NCI-H69 (cell line): ENCODE measurements around the gene DNAJC11.
"Not testable (repeated sequence)": the region's sequence is repeated elsewhere in the genome, so short reads cannot be mapped to it uniquely, and the experiment has no call there.

ENCODE experiments used
- DNase-seq: peaks from one replicate; lab custom pipeline; 2025; lab: John Stamatoyannopoulos, UW

DNAJC11 gene

DNA sequence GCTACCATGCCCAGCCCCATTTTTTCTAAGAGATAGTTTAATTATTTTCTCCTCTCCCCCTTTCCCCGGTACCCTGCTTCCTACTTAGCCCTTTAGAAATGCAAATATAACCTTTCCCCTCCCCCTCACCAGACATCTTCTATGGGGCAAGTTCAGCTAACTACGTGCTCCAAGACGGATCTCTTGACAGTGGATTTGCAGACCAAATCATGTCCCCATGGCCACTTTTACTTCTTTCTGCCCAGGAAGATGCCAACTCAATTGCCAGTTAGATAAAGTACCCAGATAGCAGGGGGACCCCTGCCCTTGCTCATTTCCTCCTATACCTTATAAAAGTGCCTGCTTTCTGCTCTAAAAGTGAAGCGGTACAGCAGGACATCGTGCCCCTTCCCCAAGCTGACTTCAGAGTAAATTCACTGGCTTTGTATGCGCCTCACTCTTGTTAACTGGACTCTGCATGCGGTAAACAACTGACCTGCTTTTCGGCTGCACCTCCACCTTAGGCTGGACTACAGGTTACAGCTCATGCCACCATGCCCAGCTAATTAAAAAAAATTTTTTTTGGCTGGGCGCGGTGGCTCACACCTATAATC, 7.4 kb downstream of the DNAJC11 start:
- no peak for DNase-seq

DNA sequence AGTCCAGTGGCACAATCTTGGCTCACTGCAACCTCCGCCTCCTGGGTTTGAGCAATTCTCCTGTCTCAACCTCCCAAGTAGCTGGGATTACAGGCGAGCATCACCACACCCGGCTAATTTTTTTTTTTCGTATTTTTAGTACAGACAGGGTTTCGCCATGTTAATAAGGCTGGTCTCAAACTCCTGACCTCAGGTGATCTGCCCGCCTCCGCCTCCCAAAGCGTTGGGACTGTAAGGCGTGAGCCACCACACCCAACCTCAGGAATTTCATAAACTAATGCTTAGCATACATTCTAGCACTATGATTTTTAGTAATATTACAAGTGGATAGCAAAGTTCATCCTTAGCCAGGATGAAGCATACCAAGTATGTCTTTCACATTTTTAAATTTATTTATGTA, 8.7 kb downstream of the DNAJC11 start:
- no peak for DNase-seq

GRCh38 chr1:6691507-6691906, 10.1 kb downstream of the DNAJC11 start:
- no peak for DNase-seq

- DNase-seq = no peak
Measured at GRCh38 chr1:6690186-6690585, 11.4 kb downstream of the DNAJC11 start.

DNA sequence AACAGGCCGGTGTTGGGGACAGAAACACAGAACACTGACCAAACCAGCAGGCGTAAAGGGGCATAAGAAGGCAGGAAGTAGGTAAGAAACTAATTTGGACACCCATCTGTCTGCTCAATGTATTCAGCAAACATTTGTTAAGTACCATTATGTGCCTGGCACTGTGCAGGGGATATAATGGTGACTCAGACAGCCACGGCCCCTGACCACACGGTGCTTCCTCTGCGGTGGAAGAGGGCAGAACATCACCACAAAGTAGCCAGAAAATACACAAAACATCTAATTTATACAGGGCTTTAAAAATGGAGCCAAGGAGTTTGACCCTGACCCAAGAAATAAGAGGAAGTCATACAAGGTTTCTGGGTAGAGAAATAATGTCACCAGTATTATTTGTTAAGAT, 12.9 kb downstream of the DNAJC11 start:
- DNase-seq = no peak

DNA sequence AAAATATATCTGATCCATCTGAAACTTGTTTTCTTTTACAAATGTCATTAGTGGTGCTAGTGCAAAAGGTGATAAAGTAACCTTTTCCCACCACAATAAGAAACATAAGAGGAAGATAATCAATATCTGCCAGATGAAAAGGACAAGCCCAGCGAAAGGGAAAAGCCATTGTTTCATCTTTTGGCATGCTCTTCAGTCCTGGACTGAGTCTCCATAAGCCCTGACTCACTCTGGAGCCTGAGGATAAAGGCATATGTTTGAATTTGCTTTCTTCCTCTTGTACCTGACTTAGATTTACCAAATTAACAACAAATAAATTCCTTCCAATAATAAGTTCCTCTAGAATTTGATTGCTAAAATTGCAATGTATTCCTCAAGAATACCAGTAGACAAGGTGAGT, 13.6 kb downstream of the DNAJC11 start:
- DNase-seq = no peak

GRCh38 chr1:6686294-6686693, 15.3 kb downstream of the DNAJC11 start:
- DNase-seq = no peak

DNA sequence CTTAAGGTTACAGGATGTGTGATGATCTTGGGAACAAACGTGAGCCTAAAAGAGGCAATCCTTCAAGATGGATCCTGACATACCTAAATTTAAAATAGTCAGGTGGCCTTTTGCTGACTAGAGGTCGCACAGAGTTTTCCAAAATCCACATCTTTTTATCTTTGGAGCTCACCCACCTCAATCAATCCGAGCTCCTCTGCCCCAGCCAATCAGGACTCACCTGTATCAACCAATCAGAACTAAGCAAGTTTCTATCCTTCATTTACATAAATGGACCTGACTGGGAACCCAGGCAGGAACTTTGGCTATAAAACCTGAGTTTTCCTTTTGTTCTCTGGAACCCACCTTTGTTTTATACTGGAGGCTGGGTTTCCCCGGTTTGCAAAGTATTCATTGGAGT, 16.2 kb downstream of the DNAJC11 start:
- DNase-seq = no peak

DNA sequence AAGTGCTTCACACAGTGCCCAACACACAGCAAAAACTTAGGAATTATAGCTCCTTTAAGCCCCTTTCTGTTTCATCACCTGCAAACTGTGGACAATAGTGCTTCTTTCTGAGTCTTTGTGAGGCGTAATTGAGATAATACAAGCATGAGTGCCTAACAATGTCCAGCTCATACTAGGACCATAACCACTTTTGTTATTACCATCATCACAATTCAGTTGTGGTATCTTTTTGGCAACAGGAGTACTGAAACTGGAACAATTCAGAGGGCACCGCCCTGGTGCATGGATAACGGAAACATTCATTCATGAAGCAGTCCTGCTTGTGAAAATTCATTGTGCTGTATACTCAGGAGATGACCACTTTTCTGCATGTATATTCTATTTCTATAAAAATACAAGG, 18.2 kb downstream of the DNAJC11 start:
- DNase-seq = no peak

DNA sequence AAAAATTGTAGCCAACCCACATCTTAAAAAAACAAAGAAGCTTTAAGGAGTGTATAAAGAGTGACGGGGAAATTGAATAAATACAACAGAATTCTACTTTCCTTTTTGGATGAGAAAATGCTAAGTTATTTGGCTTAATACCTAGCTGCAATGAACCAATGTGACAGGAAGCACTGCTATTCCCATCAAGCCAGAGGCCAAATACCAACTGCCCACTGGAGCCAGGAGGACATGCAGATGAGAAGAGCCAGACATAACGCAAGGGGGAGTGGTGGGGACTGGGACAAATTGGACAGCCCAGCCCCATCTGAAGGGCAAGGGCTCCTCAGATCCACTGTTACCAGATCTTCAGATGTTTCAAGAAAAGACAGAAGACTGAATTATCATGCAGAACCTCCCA, 25.7 kb downstream of the DNAJC11 start:
- no peak for DNase-seq

- DNase-seq = no peak
Measured at GRCh38 chr1:6674771-6675170, 26.8 kb downstream of the DNAJC11 start.

GRCh38 chr1:6673816-6674398, 27.7 kb downstream of the DNAJC11 start:
- DNase-seq = no peak

GRCh38 chr1:6672558-6672957, 29.1 kb downstream of the DNAJC11 start:
- no peak for DNase-seq

- no peak for DNase-seq
Measured at GRCh38 chr1:6668503-6668902, 33.1 kb downstream of the DNAJC11 start.

- no peak for DNase-seq
Measured at GRCh38 chr1:6667139-6667538, 34.5 kb downstream of the DNAJC11 start.

DNA sequence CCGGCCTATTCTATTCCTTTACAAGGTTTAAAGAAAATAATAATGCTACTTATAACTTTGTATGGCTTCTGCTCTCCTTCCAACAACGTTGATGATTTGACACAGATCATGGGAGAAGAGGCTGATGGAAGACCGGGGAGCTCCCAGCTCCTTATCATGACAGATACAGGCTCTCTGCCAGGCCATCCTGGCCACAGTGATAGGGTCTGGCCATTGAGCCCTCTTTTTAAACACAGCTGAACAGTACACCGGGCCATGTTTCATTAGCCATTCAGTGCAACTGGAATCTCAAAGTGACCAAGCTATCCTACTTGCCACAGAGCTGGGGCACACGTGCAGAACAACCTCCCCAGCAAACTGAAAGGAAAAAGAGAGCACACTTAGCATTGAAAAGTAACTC, 34.9 kb downstream of the DNAJC11 start:
- no peak for DNase-seq

DNA sequence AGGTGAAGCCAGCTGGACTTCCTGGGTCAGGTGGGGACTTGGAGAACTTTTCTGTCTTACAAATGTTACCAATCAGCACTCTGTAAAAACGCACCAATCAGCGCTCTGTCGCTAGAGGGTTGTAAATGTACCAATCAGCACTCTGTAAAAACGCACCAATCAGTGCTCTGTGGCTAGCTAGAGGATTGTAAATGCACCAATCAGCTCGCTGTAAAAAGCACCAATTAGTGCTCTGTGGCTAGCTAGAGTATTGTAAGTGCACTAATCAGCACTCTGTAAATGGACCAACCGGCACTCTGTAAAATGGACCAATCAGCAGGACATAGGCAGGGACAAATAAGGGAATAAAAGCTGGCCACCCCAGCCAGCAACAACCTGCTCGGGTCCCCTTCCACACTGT, 39.1 kb downstream of the DNAJC11 start:
- DNase-seq = not testable (repeated sequence)

- DNase-seq = no peak
Measured at GRCh38 chr1:6660415-6661049, 41.1 kb downstream of the DNAJC11 start.

GRCh38 chr1:6658359-6659060, 43.1 kb downstream of the DNAJC11 start:
- DNase-seq = no peak

GRCh38 chr1:6657138-6657537, 44.5 kb downstream of the DNAJC11 start:
- no peak for DNase-seq

DNA sequence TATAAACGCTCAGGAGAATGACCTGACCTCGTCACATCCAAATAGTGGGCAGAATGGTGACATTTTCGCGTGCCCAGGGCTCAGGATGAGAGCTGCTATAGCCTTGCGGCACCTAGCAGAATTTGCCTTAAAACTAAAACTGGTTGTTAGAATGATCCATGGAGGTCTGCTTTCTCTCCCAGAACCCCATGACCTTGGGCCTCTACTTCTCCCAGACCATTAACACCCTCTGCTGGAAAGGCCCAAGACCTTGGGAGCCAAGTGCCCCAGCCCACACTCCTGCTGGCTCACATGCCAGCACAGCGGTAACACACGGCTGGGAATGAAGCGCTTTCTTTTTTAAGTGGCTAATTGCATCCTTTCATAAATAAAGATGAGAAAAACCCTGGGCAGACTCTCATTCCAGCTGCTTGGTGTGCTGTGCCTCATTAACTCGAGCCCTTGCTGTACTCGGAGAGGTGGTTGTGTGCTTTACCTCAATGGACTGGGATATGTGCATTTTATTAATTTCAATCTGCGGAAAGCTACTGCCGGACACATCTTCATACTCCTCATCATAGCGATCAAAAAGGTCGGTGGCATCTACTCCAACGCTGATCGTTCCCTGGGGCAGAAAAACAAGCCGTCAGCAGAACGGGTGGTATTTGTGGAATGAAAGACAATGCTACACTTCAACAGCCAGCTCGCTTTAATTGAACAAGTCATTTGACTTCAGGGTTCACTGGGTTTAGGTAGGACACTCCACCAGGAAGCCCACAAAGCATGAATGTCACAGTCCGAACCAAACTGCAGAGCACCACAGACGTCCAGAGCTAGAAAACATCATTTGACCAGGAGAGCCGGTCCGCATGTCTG, 48.0 kb downstream of the DNAJC11 start:
- DNase-seq = no peak

GRCh38 chr1:6652986-6653385, 48.6 kb downstream of the DNAJC11 start:
- no peak for DNase-seq
